ENCODE results near the gene RPL3.

RPL3 gene

GRCh38 chr22:39303892-39304671 lies 15.3 kb downstream of the RPL3 start:
- H3K4me3 ChIP-seq (ENCODE audit: low read length), result no peak overlapping the region
- H3K27me3 ChIP-seq (ENCODE audit: insufficient read depth, low read length), result no peaks in the 10 kb centered on the region
- no peak overlapping the region for H3K27ac ChIP-seq (ENCODE audit: low read depth, low read length)
- peaks cover 3% of the 10 kb centered on the region; the same call in 1 of the 2 replicates for H3K9me3 ChIP-seq (ENCODE audit: insufficient read depth, low read depth, low read length)
- 94% methylated on average over 16 of the region's 16 CpGs for WGBS
- peaks cover 8% of the 10 kb centered on the region for H3K4me1 ChIP-seq (ENCODE audit: insufficient read depth, low read length)
- H3K36me3 ChIP-seq (ENCODE audit: insufficient read depth, low read length), result no peaks in the 10 kb centered on the region
- H3K9ac ChIP-seq (ENCODE audit: low read depth, low read length), result no peak overlapping the region

DNA sequence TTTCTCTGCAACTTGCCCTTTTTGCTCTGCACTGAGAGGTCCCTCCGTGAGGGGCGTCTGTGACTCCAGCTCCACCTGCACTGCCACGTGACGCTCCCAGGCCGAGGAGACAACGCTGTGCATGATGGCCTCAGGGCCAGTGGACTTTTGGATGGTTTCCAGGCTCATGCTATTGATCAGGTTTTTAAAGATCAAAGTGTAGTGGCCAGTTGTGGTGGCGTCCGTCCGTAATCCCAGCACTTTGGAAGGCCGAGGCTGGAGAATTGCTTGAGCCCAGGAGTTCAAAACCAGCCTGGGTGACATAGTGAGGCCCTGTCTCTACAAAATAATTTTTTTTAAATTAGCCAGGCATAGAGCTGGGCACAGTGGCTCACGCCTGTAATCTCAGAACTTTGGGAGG lies 16.1 kb downstream of the RPL3 start:
- Histone ChIP-seq H3K36me3 (ENCODE audit: insufficient read depth, low read length) (no peaks in the 10 kb centered on the region), H3K9ac (ENCODE audit: low read depth, low read length) (no peak overlapping the region), H3K4me1 (ENCODE audit: insufficient read depth, low read length) (peaks cover 1% of the 10 kb centered on the region; the same call in 1 of the 2 replicates), H3K27ac (ENCODE audit: low read depth, low read length) (no peak overlapping the region), H3K4me3 (ENCODE audit: low read length) (no peak overlapping the region), H3K27me3 (ENCODE audit: insufficient read depth, low read length) (no peaks in the 10 kb centered on the region), H3K9me3 (ENCODE audit: insufficient read depth, low read depth, low read length) (peaks cover 3% of the 10 kb centered on the region; the same call in 1 of the 2 replicates)
- WGBS, result 90% methylated on average over 11 of the region's 11 CpGs

DNA sequence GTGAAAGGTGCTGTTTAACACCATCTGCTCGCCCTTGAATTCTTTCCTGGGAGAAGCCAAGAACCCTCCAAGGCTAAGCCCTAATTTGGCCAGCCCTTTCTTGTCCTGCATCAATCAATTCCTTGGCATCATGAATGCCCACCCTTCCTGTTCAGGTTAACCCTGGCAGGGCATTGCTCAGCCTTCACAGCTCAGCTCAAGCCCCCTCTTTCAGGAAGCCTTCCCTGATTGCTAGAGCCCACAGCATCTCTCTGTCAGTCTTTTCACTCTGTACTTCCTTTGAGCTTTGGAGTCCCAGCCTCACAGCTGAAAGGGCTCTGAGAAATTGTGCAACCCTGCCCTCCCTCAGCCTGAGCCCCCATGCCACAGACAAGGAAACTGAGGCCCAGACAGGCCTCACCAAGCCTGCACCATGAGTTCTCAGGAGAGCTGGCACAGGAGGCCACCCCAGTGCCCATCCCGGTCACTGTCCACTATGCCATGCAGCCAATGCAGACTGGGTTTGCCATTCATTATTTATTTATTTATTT lies 16.9 kb downstream of the RPL3 start:
- H3K4me1 ChIP-seq (ENCODE audit: insufficient read depth, low read length), result peaks cover 6% of the 10 kb centered on the region; the same call in 1 of the 2 replicates

DNA sequence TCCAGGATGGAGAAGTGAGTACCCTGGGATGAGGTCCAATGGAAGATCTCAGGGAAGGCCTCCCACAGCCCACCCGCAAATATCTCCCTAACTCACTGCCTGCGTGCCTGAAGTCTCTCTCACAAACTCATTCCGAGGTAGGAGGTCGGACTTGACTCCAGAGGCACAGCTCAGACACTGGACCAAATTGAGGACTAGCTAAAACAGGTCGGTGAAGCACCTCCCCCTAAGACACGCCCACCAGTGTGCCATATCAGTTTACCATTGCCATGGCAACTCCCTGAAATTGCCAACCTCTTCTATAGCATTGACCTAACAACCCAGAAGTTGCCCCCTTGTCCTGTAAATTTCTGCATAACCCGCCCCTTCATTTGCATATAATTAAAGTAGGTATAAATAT lies 17.5 kb downstream of the RPL3 start:
- Histone ChIP-seq H3K9ac (ENCODE audit: low read depth, low read length) (no peak overlapping the region), H3K4me3 (ENCODE audit: low read length) (no peak overlapping the region), H3K27ac (ENCODE audit: low read depth, low read length) (no peak overlapping the region), H3K36me3 (ENCODE audit: insufficient read depth, low read length) (no peaks in the 10 kb centered on the region), H3K4me1 (ENCODE audit: insufficient read depth, low read length) (peaks cover 11% of the 10 kb centered on the region; the same call in 1 of the 2 replicates), H3K27me3 (ENCODE audit: insufficient read depth, low read length) (no peaks in the 10 kb centered on the region), H3K9me3 (ENCODE audit: insufficient read depth, low read depth, low read length) (peaks cover 3% of the 10 kb centered on the region; the same call in 1 of the 2 replicates)
- WGBS, result 84% methylated on average over 6 of the region's 7 CpGs

More for the DNA sequence above, 16.9 kb downstream of the RPL3 start:
- H3K4me3 ChIP-seq (ENCODE audit: low read length), result no peak overlapping the region
- 90% methylated on average over 1 of the region's 2 CpGs for WGBS
- no peak overlapping the region for H3K9ac ChIP-seq (ENCODE audit: low read depth, low read length)
- H3K36me3 ChIP-seq (ENCODE audit: insufficient read depth, low read length), result no peaks in the 10 kb centered on the region
- H3K27me3 ChIP-seq (ENCODE audit: insufficient read depth, low read length), result no peaks in the 10 kb centered on the region
- H3K9me3 ChIP-seq (ENCODE audit: insufficient read depth, low read depth, low read length), result peaks cover 3% of the 10 kb centered on the region; the same call in 1 of the 2 replicates
- no peak overlapping the region for H3K27ac ChIP-seq (ENCODE audit: low read depth, low read length)

GRCh38 chr22:39301108-39301507 lies 18.3 kb downstream of the RPL3 start:
- H3K9me3 ChIP-seq (ENCODE audit: insufficient read depth, low read depth, low read length), result peaks cover 3% of the 10 kb centered on the region; the same call in 1 of the 2 replicates
- H3K9ac ChIP-seq (ENCODE audit: low read depth, low read length), result no peak overlapping the region
- peaks cover 13% of the 10 kb centered on the region; the same call in 1 of the 2 replicates for H3K4me1 ChIP-seq (ENCODE audit: insufficient read depth, low read length)
- H3K4me3 ChIP-seq (ENCODE audit: low read length), result no peak overlapping the region
- WGBS, result 92% methylated on average over 9 of the region's 9 CpGs
- H3K27ac ChIP-seq (ENCODE audit: low read depth, low read length), result no peak overlapping the region
- no peaks in the 10 kb centered on the region for H3K36me3 ChIP-seq (ENCODE audit: insufficient read depth, low read length)
- H3K27me3 ChIP-seq (ENCODE audit: insufficient read depth, low read length), result no peaks in the 10 kb centered on the region

- Histone ChIP-seq H3K9ac (ENCODE audit: low read depth, low read length) (no peak overlapping the region; the same call in 1 of the 2 replicates), H3K27me3 (ENCODE audit: insufficient read depth, low read length) (no peaks in the 10 kb centered on the region), H3K9me3 (ENCODE audit: insufficient read depth, low read depth, low read length) (peaks cover 3% of the 10 kb centered on the region; the same call in 1 of the 2 replicates), H3K4me1 (ENCODE audit: insufficient read depth, low read length) (peaks cover 13% of the 10 kb centered on the region; the same call in 1 of the 2 replicates), H3K36me3 (ENCODE audit: insufficient read depth, low read length) (no peaks in the 10 kb centered on the region), H3K27ac (ENCODE audit: low read depth, low read length) (peak overlapping the region; percentile 27; the same call in 1 of the 2 replicates), H3K4me3 (ENCODE audit: low read length) (no peak overlapping the region)
- 44% methylated on average over 19 of the region's 19 CpGs for WGBS
Observed at GRCh38 chr22:39300186-39300830, 19.1 kb downstream of the RPL3 start.

GRCh38 chr22:39299829-39300178 lies 19.6 kb downstream of the RPL3 start:
- Histone ChIP-seq H3K4me3 (ENCODE audit: low read length) (no peak overlapping the region), H3K9ac (ENCODE audit: low read depth, low read length) (no peak overlapping the region), H3K27me3 (ENCODE audit: insufficient read depth, low read length) (no peaks in the 10 kb centered on the region), H3K27ac (ENCODE audit: low read depth, low read length) (no peak overlapping the region), H3K36me3 (ENCODE audit: insufficient read depth, low read length) (no peaks in the 10 kb centered on the region), H3K4me1 (ENCODE audit: insufficient read depth, low read length) (peaks cover 13% of the 10 kb centered on the region; the same call in 1 of the 2 replicates), H3K9me3 (ENCODE audit: insufficient read depth, low read depth, low read length) (peaks cover 3% of the 10 kb centered on the region; the same call in 1 of the 2 replicates)
- 75% methylated on average over 6 of the region's 6 CpGs for WGBS

DNA sequence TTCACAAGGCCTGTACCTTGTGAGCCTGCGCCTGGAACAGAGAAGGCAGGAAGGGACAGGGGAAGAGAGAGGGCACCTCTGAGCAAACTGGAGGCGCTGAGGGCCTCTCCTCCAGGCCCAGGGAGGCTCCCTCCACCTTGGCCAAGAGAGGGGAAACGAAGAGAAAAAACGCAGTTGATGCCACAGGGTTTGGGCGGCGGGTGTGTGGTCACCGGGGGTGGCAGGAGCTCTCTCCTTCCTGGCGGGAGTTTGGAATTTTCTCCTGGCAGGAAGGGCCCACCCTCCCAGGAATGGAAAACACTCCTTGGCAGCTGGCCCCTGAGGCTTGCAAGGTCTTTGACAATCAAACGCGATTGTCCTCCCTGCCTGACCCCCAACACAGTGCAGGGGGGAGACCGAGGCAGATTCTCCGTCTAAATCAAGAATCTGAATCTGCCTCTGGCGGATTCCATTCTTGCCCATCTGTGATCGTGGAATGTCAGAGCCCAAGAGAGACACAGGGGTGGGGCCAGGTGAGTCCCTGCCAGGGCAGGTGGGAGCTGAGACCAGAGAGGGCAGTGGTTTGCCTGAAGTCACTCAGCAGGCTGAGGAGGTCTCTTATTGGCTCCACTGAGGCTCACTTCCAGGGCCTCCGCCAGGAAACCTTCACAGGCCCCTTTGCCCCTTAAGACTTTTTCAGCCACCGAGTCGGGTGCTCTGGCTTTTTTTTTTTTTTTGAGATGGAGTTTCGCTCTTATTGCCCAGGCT lies 21.0 kb downstream of the RPL3 start:
- Histone ChIP-seq H3K9me3 (ENCODE audit: insufficient read depth, low read depth, low read length) (peaks cover 3% of the 10 kb centered on the region; the same call in 1 of the 2 replicates), H3K9ac (ENCODE audit: low read depth, low read length) (no peak overlapping the region), H3K36me3 (ENCODE audit: insufficient read depth, low read length) (no peaks in the 10 kb centered on the region), H3K27ac (ENCODE audit: low read depth, low read length) (peak overlapping the region; percentile 26; the same call in 1 of the 2 replicates), H3K4me1 (ENCODE audit: insufficient read depth, low read length) (peaks cover 13% of the 10 kb centered on the region; the same call in 1 of the 2 replicates), H3K27me3 (ENCODE audit: insufficient read depth, low read length) (no peaks in the 10 kb centered on the region), H3K4me3 (ENCODE audit: low read length) (no peak overlapping the region)
- 66% methylated on average over 15 of the region's 18 CpGs for WGBS

GRCh38 chr22:39297490-39298240 lies 21.8 kb downstream of the RPL3 start:
- whole genome bisulfite sequencing, result 70% methylated on average over 18 of the region's 18 CpGs
- Histone ChIP-seq H3K27me3 (ENCODE audit: insufficient read depth, low read length) (no peaks in the 10 kb centered on the region), H3K27ac (ENCODE audit: low read depth, low read length) (peak overlapping the region; percentile 26; the same call in 1 of the 2 replicates), H3K4me1 (ENCODE audit: insufficient read depth, low read length) (peaks cover 16% of the 10 kb centered on the region; the same call in 1 of the 2 replicates), H3K4me3 (ENCODE audit: low read length) (no peak overlapping the region), H3K9me3 (ENCODE audit: insufficient read depth, low read depth, low read length) (peaks cover 2% of the 10 kb centered on the region; the same call in 1 of the 2 replicates), H3K9ac (ENCODE audit: low read depth, low read length) (no peak overlapping the region), H3K36me3 (ENCODE audit: insufficient read depth, low read length) (no peaks in the 10 kb centered on the region)

DNA sequence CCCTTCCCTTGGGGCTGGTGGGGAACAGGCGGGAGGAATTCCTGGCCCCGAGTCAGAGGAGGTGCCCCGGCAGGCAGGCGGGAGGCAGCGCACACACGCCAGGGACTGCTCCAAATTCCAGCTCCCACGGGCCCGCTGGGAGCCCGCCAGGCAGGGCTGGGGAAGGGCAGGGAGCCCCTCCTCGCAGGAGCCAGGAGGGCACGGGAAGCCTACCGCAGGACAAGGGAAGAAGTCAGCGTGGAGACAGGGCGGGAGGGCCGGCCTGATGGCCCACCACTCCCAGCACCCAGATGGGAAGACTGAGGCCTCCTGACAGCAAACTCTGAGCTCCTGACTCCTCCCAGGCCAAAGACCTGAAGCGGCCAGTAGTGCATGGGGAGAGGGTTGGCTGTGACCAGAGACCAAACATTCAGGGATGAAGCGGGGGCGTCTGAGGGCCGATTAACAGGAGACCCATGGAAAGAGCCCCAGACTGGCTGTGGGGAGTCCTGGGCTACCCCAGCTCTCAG lies 22.4 kb downstream of the RPL3 start:
- Histone ChIP-seq H3K9me3 (ENCODE audit: insufficient read depth, low read depth, low read length) (no peaks in the 10 kb centered on the region), H3K27ac (ENCODE audit: low read depth, low read length) (no peak overlapping the region), H3K36me3 (ENCODE audit: insufficient read depth, low read length) (no peaks in the 10 kb centered on the region), H3K4me1 (ENCODE audit: insufficient read depth, low read length) (peaks cover 18% of the 10 kb centered on the region; the same call in 1 of the 2 replicates), H3K4me3 (ENCODE audit: low read length) (no peak overlapping the region), H3K9ac (ENCODE audit: low read depth, low read length) (no peak overlapping the region), H3K27me3 (ENCODE audit: insufficient read depth, low read length) (no peaks in the 10 kb centered on the region)
- 78% methylated on average over 19 of the region's 19 CpGs for WGBS
